ENCODE data around the gene PCGF3.

DNA sequence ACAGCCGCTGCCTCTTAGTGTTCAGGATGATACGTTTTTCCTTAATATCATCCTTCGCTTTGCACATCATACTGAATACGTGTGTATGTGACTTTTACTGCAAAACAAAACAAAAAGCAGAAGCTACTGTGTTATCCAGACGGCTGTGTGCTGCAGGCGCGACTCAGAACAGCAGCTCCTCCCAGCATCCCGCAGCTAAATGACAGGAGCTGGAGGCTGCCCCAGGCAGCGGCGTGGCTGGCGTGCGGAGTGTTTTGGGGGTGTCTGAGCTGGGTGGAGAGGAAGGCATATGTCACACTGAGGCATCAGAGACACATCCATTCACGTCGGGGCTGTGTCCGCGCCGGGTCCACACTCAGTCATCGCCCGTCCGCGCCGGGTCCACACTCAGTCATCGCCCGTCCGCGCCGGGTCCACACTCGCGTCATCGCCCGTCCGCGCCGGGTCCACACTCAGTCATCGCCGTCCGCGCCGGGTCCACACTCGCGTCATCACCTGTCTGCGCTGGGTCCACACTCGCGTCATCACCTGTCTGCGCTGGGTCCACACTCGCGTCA is 16.6 kb downstream of the PCGF3 start:
- TF ChIP-seq TAF1 (IDR thresholded peaks at IDR 0.05; ENCODE audit: borderline replicate concordance, insufficient read depth, low read length) (no peak), SIN3A (IDR thresholded peaks at IDR 0.05; ENCODE audit: borderline replicate concordance, insufficient read depth, low read length) (no peak), POLR2AphosphoS5 (IDR thresholded peaks at IDR 0.05; ENCODE audit: low read depth, low read length) (no peak)
- TF ChIP-seq, protein P1, sequence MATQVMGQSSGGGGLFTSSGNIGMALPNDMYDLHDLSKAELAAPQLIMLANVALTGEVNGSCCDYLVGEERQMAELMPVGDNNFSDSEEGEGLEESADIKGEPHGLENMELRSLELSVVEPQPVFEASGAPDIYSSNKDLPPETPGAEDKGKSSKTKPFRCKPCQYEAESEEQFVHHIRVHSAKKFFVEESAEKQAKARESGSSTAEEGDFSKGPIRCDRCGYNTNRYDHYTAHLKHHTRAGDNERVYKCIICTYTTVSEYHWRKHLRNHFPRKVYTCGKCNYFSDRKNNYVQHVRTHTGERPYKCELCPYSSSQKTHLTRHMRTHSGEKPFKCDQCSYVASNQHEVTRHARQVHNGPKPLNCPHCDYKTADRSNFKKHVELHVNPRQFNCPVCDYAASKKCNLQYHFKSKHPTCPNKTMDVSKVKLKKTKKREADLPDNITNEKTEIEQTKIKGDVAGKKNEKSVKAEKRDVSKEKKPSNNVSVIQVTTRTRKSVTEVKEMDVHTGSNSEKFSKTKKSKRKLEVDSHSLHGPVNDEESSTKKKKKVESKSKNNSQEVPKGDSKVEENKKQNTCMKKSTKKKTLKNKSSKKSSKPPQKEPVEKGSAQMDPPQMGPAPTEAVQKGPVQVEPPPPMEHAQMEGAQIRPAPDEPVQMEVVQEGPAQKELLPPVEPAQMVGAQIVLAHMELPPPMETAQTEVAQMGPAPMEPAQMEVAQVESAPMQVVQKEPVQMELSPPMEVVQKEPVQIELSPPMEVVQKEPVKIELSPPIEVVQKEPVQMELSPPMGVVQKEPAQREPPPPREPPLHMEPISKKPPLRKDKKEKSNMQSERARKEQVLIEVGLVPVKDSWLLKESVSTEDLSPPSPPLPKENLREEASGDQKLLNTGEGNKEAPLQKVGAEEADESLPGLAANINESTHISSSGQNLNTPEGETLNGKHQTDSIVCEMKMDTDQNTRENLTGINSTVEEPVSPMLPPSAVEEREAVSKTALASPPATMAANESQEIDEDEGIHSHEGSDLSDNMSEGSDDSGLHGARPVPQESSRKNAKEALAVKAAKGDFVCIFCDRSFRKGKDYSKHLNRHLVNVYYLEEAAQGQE (IDR thresholded peaks at IDR 0.05; ENCODE audit: insufficient read depth in 1 of 2, low read depth in 2 of 2, low read length in 2 of 2) = no peak
